SK-N-SH (cell line): Measurements from ENCODE around the gene RELT. TPM values are rescaled to one million over a fixed set of nuclear protein-coding genes. Genes with fewer than 3 reads are reported as not detected.
A peak's percentile ranks its signal among the peaks of the same experiment; 100 is the strongest.

Experiments used
- CTCF ChIA-PET: fragments of 300-600, 350-600 bp; formaldehyde crosslinking; extraction: SDS; loops from one replicate; lab custom pipeline; 2021; lab: Yijun Ruan, JAX
- POLR2A ChIA-PET: fragments of 350-600 bp; sonication (Branson Sonifier 250); formaldehyde crosslinking; extraction: SDS; loops from one replicate; lab custom pipeline; 2020; ENCODE audit warnings: antibody characterized with exemption, inconsistent platforms; lab: Yijun Ruan, JAX
- DNase-seq: peaks from one replicate; pipeline ENCODE4 v3.0.0; 2012
- H2AFZ ChIP-seq: fragments of 200-600 bp; sonication (generic); 2 replicates; pipeline ENCODE4 v1.8.1; 2016; ENCODE audit warnings: antibody characterized with exemption, mild to moderate bottlenecking, low read depth
- H3F3A ChIP-seq: fragments of 200-600 bp; sonication (generic); replicated peaks from 2 replicates; pipeline ENCODE3; 2016; ENCODE audit warnings: antibody characterized with exemption, mild to moderate bottlenecking; ENCODE audit not compliant: insufficient read depth
- H3K27ac ChIP-seq, 2 experiments: fragments of 200-500 bp in 1 of 2; fragments of 200-600 bp in 1 of 2; sonication (Bioruptor generic) in 1 of 2; sonication (generic), shearing (Covaris generic) in 1 of 2; 2 replicates each; pipeline versions ENCODE4 v1.5.1 to v1.6.1; 2014 to 2016; ENCODE audit warnings: low read depth in 2 of 2, inconsistent platforms in 1 of 2, low read length in 1 of 2, mild to moderate bottlenecking in 1 of 2, mixed read lengths in 1 of 2
- H3K27me3 ChIP-seq: fragments of 200-600 bp; sonication (generic), shearing (Covaris generic); 2 replicates; pipeline ENCODE4 v1.6.1; 2016; ENCODE audit warnings: mixed run types; ENCODE audit not compliant: insufficient read depth
- H3K36me3 ChIP-seq, 2 experiments: fragments of 200-500 bp in 1 of 2; fragments of 200-600 bp in 1 of 2; sonication (Bioruptor generic) in 1 of 2; sonication (generic) in 1 of 2; replicated peaks in 1 of 2; 2 replicates each; pipeline versions ENCODE3 to v1.5.1; 2014 to 2016; ENCODE audit warnings: low read length in 1 of 2, mild to moderate bottlenecking in 1 of 2; ENCODE audit not compliant: insufficient read depth in 2 of 2, control insufficient read depth in 1 of 2
- H3K4me1 ChIP-seq, 2 experiments: fragments of 200-500 bp in 1 of 2; fragments of 200-600 bp in 1 of 2; sonication (Bioruptor generic) in 1 of 2; sonication (generic), shearing (Covaris generic) in 1 of 2; 2 replicates each; pipeline versions ENCODE4 v1.5.1 to v1.6.1; 2014 to 2016; ENCODE audit warnings: low read depth in 1 of 2, low read length in 1 of 2, mixed run types in 1 of 2; ENCODE audit not compliant: insufficient read depth in 2 of 2, control insufficient read depth in 1 of 2
- H3K4me2 ChIP-seq: fragments of 200-600 bp; sonication (generic), shearing (Covaris generic); 2 replicates; pipeline ENCODE4 v1.6.1; 2017; ENCODE audit warnings: mixed run types
- H3K4me3 ChIP-seq, 2 experiments: fragments of 200-500 bp in 1 of 2; fragments of 200-600 bp in 1 of 2; sonication (Bioruptor generic) in 1 of 2; sonication (generic), shearing (Covaris generic) in 1 of 2; 2 replicates each; pipeline versions ENCODE4 v1.5.1 to v1.8.1; 2014 to 2016; ENCODE audit warnings: low read depth in 2 of 2, inconsistent platforms in 1 of 2, low read length in 1 of 2, mild to moderate bottlenecking in 1 of 2, mixed read lengths in 1 of 2, moderate library complexity in 1 of 2
- H3K79me2 ChIP-seq: fragments of 200-600 bp; sonication (generic); 2 replicates; pipeline ENCODE4 v1.8.1; 2017; ENCODE audit warnings: mild to moderate bottlenecking; ENCODE audit not compliant: insufficient read depth
- H3K9ac ChIP-seq: fragments of 200-600 bp; sonication (generic); 2 replicates; pipeline ENCODE4 v1.6.1; 2017; ENCODE audit warnings: mixed run types
- H3K9me2 ChIP-seq: fragments of 200-600 bp; sonication (generic); 2 replicates; pipeline ENCODE4 v1.6.1; 2017; ENCODE audit warnings: mixed run types
- H3K9me3 ChIP-seq: fragments of 200-600 bp; sonication (generic); 2 replicates; pipeline ENCODE4 v1.6.1; 2017; ENCODE audit warnings: mixed run types, mild to moderate bottlenecking, moderate library complexity
- H4K20me1 ChIP-seq: fragments of 200-600 bp; sonication (generic); 2 replicates; pipeline ENCODE4 v1.6.1; 2017; ENCODE audit warnings: mild to moderate bottlenecking, mixed run types; ENCODE audit not compliant: insufficient read depth
- EP300 ChIP-seq, 2 experiments: IDR thresholded peaks; 2 replicates each; pipeline versions ENCODE4 v1.4.0 to v1.6.1; 2012; ENCODE audit warnings: borderline replicate concordance in 1 of 2, low read depth in 1 of 2, low read length in 1 of 2
- EZH2phosphoT487 ChIP-seq: fragments of 200-600 bp; sonication (generic); IDR thresholded peaks from 2 replicates; pipeline ENCODE4 v1.6.1; 2017; ENCODE audit warnings: low read depth, mixed run types, mild to moderate bottlenecking, antibody characterized with exemption, moderate library complexity, borderline replicate concordance
- FOSL2 ChIP-seq: IDR thresholded peaks from 2 replicates; pipeline ENCODE4 v1.4.0; 2012; ENCODE audit warnings: low read depth, mild to moderate bottlenecking, moderate library complexity, borderline replicate concordance
- FOXJ3 ChIP-seq: sonication (generic); formaldehyde crosslinking; IDR thresholded peaks from 2 replicates; pipeline ENCODE4 v1.5.1; 2020; ENCODE audit warnings: mild to moderate bottlenecking, missing genetic modification reagents
- GATA2 ChIP-seq: sonication (generic); formaldehyde crosslinking; IDR thresholded peaks from 2 replicates; pipeline ENCODE4 v1.5.0; 2020; ENCODE audit warnings: mild to moderate bottlenecking, missing genetic modification reagents
- MEF2A ChIP-seq: IDR thresholded peaks from 2 replicates; pipeline ENCODE4 v1.4.0; 2012; ENCODE audit warnings: low read depth, borderline replicate concordance
- POLR2AphosphoS5 ChIP-seq: IDR thresholded peaks from 2 replicates; pipeline ENCODE4 v1.6.1; 2012; ENCODE audit warnings: low read depth, low read length
- RAD21 ChIP-seq: IDR thresholded peaks from 2 replicates; pipeline ENCODE4 v1.6.1; 2012; ENCODE audit warnings: mild to moderate bottlenecking, low read length
- RCOR1 ChIP-seq: fragments of 150-350 bp; IDR thresholded peaks from 2 replicates; pipeline ENCODE4 v1.6.1; 2017; ENCODE audit warnings: antibody characterized with exemption, low read length
- REST ChIP-seq: IDR thresholded peaks from 2 replicates; pipeline ENCODE4 v1.6.1; 2012; ENCODE audit warnings: mild to moderate bottlenecking, low read depth, low read length, moderate library complexity
- RFX5 ChIP-seq: IDR thresholded peaks from 2 replicates; pipeline ENCODE4 v1.6.1; 2012; ENCODE audit warnings: mild to moderate bottlenecking, improper control_type of control experiment, low read length
- RXRA ChIP-seq: IDR thresholded peaks from 2 replicates; pipeline ENCODE4 v1.4.0; 2012; ENCODE audit warnings: low read depth, mild to moderate bottlenecking, borderline replicate concordance
- SIN3A ChIP-seq: IDR thresholded peaks from 2 replicates; pipeline ENCODE4 v1.6.1; 2012; ENCODE audit warnings: low read depth, mild to moderate bottlenecking, low read length, moderate library complexity, borderline replicate concordance
- SMC3 ChIP-seq: IDR thresholded peaks from 2 replicates; pipeline ENCODE4 v1.6.1; 2012; ENCODE audit warnings: low read depth, low read length, improper control_type of control experiment
- TCF12 ChIP-seq: IDR thresholded peaks from 2 replicates; pipeline ENCODE4 v1.4.0; 2012
- USF1 ChIP-seq: IDR thresholded peaks from 2 replicates; pipeline ENCODE4 v1.4.0; 2012; ENCODE audit warnings: low read depth, borderline replicate concordance
- YY1 ChIP-seq: IDR thresholded peaks from 2 replicates; pipeline ENCODE4 v1.4.0; 2012; ENCODE audit warnings: low read depth, mild to moderate bottlenecking
- WGBS: methylation state at CpG from one replicate; pipeline ENCODE4 v1.1.6; 2017; ENCODE audit warnings: low lambda C conversion rate; 5-methylcytosine and 5-hydroxymethylcytosine counted together
- polyA plus RNA-seq, 3 experiments: library from polyadenylated mRNA; depleted of rRNA; stranded (reverse); fragments of >200 nt; gene quantifications; 2 replicates each; pipeline ENCODE4 v1.2.3, GENCODE V29; 2012
- TF ChIP-seq, protein P1 (sequence below): IDR thresholded peaks from 2 replicates; pipeline ENCODE4 v1.4.0; 2012; ENCODE audit warnings: low read depth
- TF ChIP-seq, protein P2 (sequence below): fragments of 150-350 bp; IDR thresholded peaks from 2 replicates; pipeline ENCODE4 v1.6.1; 2016; ENCODE audit warnings: mild to moderate bottlenecking, low read depth, low read length
- TF ChIP-seq, protein P3 (sequence below): fragments of 150-350 bp; IDR thresholded peaks from 2 replicates; pipeline ENCODE4 v1.6.1; 2017; ENCODE audit warnings: antibody characterized with exemption, low read length, low read depth, borderline replicate concordance
- TF ChIP-seq, protein P4 (sequence below): fragments of 200-600 bp; sonication (generic); IDR thresholded peaks from 2 replicates; pipeline ENCODE4 v1.6.1; 2017; ENCODE audit warnings: antibody characterized with exemption, mild to moderate bottlenecking, moderate library complexity
- TF ChIP-seq, protein P5 (sequence below): IDR thresholded peaks from 2 replicates; pipeline ENCODE4; 2012

The RELT gene
- polyA plus RNA-seq, 1 of the 3 experiments (the other 2 are of a cell fraction): 4.3 TPM

GRCh38 chr11:73335204-73335923, 40.8 kb upstream of the RELT start:
- H3K9ac ChIP-seq: peak overlapping the region; percentile 65; the same call in 1 of the 2 replicates
- no peaks in the 10 kb centered on the region for H3K9me3 ChIP-seq
- ChIA-PET POLR2A (interaction anchor here (0.7 to 1.5 kb wide), 4 partner anchors 20 to 325 kb away, joined by 3 to 19 read pairs (median 3); partner anchors contain the start of gene ARHGEF17), CTCF (interaction anchor here (0.6 to 10.6 kb wide), 46 partner anchors 9 to 568 kb away, joined by 3 to 395 read pairs (median 4); partner anchors contain the start of genes ARHGEF17 and RELT)
- H3K4me1 ChIP-seq: peaks cover 48 to 58% of the 10 kb centered on the region in 2 experiments
- H3K79me2 ChIP-seq: peaks cover 97% of the 10 kb centered on the region
- 0% methylated on average over 3 of the region's 4 CpGs for WGBS
- peak overlapping the region; percentile 80 for H3K4me2 ChIP-seq
- peak overlapping the region; percentile 1 to 7; a peak in 2 of 4 replicates for H3K4me3 ChIP-seq
- H3K9me2 ChIP-seq: no peaks in the 10 kb centered on the region
- H3K36me3 ChIP-seq: peaks cover 2 to 12% of the 10 kb centered on the region in 2 experiments
- no peak overlapping the region for H2AFZ ChIP-seq
- DNase-seq: peak; percentile 83
- peaks cover 44% of the 10 kb centered on the region for H4K20me1 ChIP-seq
- H3K27ac ChIP-seq: peak overlapping the region; percentile 97 to 98
- no peaks in the 10 kb centered on the region for H3K27me3 ChIP-seq
- peaks cover 37% of the 10 kb centered on the region for H3F3A ChIP-seq
- TF ChIP-seq SIN3A: peak; percentile 65; the same call in 1 of the 2 replicates
- TF ChIP-seq, protein P1, sequence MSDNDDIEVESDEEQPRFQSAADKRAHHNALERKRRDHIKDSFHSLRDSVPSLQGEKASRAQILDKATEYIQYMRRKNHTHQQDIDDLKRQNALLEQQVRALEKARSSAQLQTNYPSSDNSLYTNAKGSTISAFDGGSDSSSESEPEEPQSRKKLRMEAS: peak; percentile 77; the same call in 1 of the 2 replicates
- no peak for TF ChIP-seq MEF2A
- no peak for TF ChIP-seq USF1
- TF ChIP-seq, protein P2, sequence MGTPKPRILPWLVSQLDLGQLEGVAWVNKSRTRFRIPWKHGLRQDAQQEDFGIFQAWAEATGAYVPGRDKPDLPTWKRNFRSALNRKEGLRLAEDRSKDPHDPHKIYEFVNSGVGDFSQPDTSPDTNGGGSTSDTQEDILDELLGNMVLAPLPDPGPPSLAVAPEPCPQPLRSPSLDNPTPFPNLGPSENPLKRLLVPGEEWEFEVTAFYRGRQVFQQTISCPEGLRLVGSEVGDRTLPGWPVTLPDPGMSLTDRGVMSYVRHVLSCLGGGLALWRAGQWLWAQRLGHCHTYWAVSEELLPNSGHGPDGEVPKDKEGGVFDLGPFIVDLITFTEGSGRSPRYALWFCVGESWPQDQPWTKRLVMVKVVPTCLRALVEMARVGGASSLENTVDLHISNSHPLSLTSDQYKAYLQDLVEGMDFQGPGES: no peak
- no peak for TF ChIP-seq FOSL2
- TF ChIP-seq EP300 (IDR thresholded peaks at IDR 0.05; ENCODE audit: borderline replicate concordance in 1 of 2, low read depth in 1 of 2, low read length in 1 of 2): no peak; a peak in 1 of 4 replicates
- no peak for TF ChIP-seq RXRA
- TF ChIP-seq RFX5: no peak
- no peak for TF ChIP-seq EZH2phosphoT487
- TF ChIP-seq RCOR1: no peak
- TF ChIP-seq, protein P3, sequence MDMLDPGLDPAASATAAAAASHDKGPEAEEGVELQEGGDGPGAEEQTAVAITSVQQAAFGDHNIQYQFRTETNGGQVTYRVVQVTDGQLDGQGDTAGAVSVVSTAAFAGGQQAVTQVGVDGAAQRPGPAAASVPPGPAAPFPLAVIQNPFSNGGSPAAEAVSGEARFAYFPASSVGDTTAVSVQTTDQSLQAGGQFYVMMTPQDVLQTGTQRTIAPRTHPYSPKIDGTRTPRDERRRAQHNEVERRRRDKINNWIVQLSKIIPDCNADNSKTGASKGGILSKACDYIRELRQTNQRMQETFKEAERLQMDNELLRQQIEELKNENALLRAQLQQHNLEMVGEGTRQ: no peak
- peak; percentile 18; the same call in 1 of the 2 replicates for TF ChIP-seq POLR2AphosphoS5
- TF ChIP-seq TCF12: peak; percentile 95
- no peak for TF ChIP-seq YY1
- peak; percentile 96 for TF ChIP-seq SMC3
- no peak for TF ChIP-seq FOXJ3 (CRISPR knock-in tag)
- peak; percentile 98 for TF ChIP-seq RAD21
- no peak for TF ChIP-seq GATA2 (CRISPR knock-in tag)
- TF ChIP-seq, protein P4, sequence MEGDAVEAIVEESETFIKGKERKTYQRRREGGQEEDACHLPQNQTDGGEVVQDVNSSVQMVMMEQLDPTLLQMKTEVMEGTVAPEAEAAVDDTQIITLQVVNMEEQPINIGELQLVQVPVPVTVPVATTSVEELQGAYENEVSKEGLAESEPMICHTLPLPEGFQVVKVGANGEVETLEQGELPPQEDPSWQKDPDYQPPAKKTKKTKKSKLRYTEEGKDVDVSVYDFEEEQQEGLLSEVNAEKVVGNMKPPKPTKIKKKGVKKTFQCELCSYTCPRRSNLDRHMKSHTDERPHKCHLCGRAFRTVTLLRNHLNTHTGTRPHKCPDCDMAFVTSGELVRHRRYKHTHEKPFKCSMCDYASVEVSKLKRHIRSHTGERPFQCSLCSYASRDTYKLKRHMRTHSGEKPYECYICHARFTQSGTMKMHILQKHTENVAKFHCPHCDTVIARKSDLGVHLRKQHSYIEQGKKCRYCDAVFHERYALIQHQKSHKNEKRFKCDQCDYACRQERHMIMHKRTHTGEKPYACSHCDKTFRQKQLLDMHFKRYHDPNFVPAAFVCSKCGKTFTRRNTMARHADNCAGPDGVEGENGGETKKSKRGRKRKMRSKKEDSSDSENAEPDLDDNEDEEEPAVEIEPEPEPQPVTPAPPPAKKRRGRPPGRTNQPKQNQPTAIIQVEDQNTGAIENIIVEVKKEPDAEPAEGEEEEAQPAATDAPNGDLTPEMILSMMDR: peak; percentile 99
- no peak for TF ChIP-seq REST
- TF ChIP-seq, protein P5, sequence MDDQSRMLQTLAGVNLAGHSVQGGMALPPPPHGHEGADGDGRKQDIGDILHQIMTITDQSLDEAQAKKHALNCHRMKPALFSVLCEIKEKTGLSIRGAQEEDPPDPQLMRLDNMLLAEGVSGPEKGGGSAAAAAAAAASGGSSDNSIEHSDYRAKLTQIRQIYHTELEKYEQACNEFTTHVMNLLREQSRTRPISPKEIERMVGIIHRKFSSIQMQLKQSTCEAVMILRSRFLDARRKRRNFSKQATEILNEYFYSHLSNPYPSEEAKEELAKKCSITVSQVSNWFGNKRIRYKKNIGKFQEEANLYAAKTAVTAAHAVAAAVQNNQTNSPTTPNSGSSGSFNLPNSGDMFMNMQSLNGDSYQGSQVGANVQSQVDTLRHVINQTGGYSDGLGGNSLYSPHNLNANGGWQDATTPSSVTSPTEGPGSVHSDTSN: no peak
